ENCODE data around the gene KRT83.

Gene KRT83

GRCh38 chr12:52334185-52334584 is 13.0 kb upstream of the KRT83 start:
- no peak for TF ChIP-seq CTCF (IDR thresholded peaks at IDR 0.05; ENCODE audit: low read depth, low read length, missing control alignments)
- no peak overlapping the region for H3K4me3 ChIP-seq (replicated peaks; ENCODE audit: low read depth, low read length)
- no peak for DNase-seq (ENCODE audit: extremely low read depth, low read depth)

GRCh38 chr12:52333321-52333720 is 12.1 kb upstream of the KRT83 start:
- TF ChIP-seq CTCF (IDR thresholded peaks at IDR 0.05; ENCODE audit: low read depth, low read length, missing control alignments) = no peak
- H3K4me3 ChIP-seq (replicated peaks; ENCODE audit: low read depth, low read length) = no peak overlapping the region
- DNase-seq (ENCODE audit: extremely low read depth, low read depth) = no peak

GRCh38 chr12:52332381-52332780 is 11.2 kb upstream of the KRT83 start:
- no peak overlapping the region for H3K4me3 ChIP-seq (replicated peaks; ENCODE audit: low read depth, low read length)
- TF ChIP-seq CTCF (IDR thresholded peaks at IDR 0.05; ENCODE audit: low read depth, low read length, missing control alignments) = no peak
- no peak for DNase-seq (ENCODE audit: extremely low read depth, low read depth)

GRCh38 chr12:52331833-52332232 is 10.6 kb upstream of the KRT83 start:
- no peak for DNase-seq (ENCODE audit: extremely low read depth, low read depth)
- H3K4me3 ChIP-seq (replicated peaks; ENCODE audit: low read depth, low read length) = no peak overlapping the region
- TF ChIP-seq CTCF (IDR thresholded peaks at IDR 0.05; ENCODE audit: low read depth, low read length, missing control alignments) = no peak

- H3K4me3 ChIP-seq (replicated peaks; ENCODE audit: low read depth, low read length) = no peak overlapping the region
- TF ChIP-seq CTCF (IDR thresholded peaks at IDR 0.05; ENCODE audit: low read depth, low read length, missing control alignments) = no peak
- DNase-seq (ENCODE audit: extremely low read depth, low read depth) = no peak
Observed at GRCh38 chr12:52331039-52331438, 9.8 kb upstream of the KRT83 start.

- TF ChIP-seq CTCF (IDR thresholded peaks at IDR 0.05; ENCODE audit: low read depth, low read length, missing control alignments) = no peak
Observed at GRCh38 chr12:52327830-52328500, 6.8 kb upstream of the KRT83 start.

More at GRCh38 chr12:52327830-52328500, 6.8 kb upstream of the KRT83 start:
- no peak for DNase-seq (ENCODE audit: extremely low read depth, low read depth)
- H3K4me3 ChIP-seq (replicated peaks; ENCODE audit: low read depth, low read length) = no peak overlapping the region

Data from HFF-Myc (cell line).